DMS53 treated with DMSO at 0.1 percent for 48 hours (cell line): ENCODE results near the gene SLC30A4.
"Not testable (repeated sequence)": the region's sequence is repeated elsewhere in the genome, so short reads cannot be mapped to it uniquely, and the experiment has no call there.

Source experiments
- DNase-seq: peaks from one replicate; lab custom pipeline; 2025; ENCODE audit not compliant: unreplicated experiment; lab: John Stamatoyannopoulos, UW

SLC30A4 gene

GRCh38 chr15:45510758-45511280, 11.7 kb downstream of the SLC30A4 start:
- no peak for DNase-seq

GRCh38 chr15:45507143-45507542, 15.4 kb downstream of the SLC30A4 start:
- DNase-seq = not testable (repeated sequence)

GRCh38 chr15:45499426-45499825, 23.1 kb downstream of the SLC30A4 start:
- no peak for DNase-seq

DNA sequence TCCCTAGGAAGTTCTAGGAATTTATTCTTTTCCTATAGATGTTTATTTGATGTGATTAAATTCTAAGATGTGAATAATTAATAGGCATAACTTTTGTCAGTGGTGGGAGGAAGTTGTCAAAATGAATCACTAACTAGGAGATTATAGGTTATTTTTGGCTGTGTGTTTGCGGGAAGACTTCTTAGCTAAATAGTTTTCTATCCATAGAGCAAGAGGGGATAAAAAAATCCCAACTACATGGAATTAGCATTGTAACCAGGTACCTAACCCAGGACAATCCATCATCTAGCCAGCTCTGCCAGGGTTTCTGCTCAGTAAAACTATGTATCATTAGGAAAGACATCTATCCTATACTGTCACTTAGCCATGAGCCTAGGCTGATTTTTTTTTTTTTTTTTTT, 23.9 kb downstream of the SLC30A4 start:
- DNase-seq = no peak

- no peak for DNase-seq
These were observed 25.3 kb downstream of the SLC30A4 start for GRCh38 chr15:45497261-45497660.

DNA sequence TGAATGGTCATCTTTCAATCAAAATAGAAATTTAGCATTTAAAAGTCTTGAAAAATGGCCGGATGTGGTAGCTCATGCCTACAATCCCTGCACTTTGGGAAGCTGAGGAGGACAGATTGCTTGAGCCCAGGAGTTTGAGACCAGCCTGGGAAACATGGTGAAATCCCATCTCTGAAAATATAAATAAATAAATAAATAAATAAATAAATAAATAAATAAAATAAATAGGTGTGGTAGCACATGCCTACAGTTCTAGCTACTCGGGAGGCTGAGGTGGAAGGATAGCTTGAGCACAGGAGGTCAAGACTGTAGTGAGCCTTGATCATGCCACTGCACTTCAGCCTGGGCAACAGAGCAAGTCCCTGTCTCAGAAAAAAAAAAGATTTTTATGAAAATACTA, 25.9 kb downstream of the SLC30A4 start:
- no peak for DNase-seq

- DNase-seq = no peak
These were observed 27.0 kb downstream of the SLC30A4 start for GRCh38 chr15:45495588-45495987.

DNA sequence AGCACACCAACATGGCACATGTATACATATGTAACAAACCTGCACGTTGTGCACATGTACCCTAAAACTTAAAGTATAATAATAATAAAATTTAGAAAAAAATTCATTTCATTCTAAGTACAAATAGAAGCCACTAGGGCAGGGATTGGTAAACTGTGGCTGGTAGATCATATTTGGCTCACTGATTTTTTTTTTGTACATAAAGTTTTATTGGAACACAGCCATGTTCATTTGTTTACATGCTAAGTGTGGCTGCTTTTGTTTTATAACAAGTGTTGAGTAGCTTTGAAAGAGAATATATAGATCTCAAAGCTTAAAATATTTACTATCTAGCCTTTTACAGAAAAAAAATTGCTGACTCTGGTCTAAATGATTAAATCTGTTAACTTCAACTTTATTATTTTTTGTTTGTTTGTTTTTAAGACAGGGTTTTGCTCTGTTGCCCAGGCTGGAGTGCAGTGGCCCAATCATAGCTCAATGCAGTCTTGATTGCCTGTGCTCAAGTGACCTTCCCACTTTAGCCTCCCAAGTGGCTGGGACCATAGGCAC, 32.8 kb downstream of the SLC30A4 start:
- DNase-seq = no peak

- no peak for DNase-seq
These were observed 36.2 kb downstream of the SLC30A4 start for GRCh38 chr15:45486317-45486716.

DNA sequence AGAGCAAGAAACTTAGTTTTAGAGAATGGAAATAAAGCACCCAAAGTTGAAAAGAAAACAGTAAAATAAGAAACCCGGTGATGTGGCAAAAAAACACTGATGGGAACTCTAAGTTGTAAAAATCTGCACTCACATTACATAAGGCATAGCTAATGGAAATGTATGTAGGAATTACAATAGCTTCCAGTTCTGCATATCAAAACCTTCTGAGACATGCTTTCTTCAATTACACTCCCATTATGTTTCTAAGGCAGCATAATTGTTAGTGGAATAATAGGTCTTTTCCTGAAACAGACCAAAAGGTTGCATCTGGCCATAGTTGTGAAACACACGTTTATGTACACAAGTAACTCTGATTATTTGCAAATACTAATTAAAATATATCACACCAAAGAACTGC, 41.4 kb downstream of the SLC30A4 start:
- DNase-seq = no peak

- DNase-seq = no peak
These were observed 46.1 kb downstream of the SLC30A4 start for GRCh38 chr15:45476410-45476809.

GRCh38 chr15:45474799-45475198, 47.8 kb downstream of the SLC30A4 start:
- DNase-seq = no peak

DNA sequence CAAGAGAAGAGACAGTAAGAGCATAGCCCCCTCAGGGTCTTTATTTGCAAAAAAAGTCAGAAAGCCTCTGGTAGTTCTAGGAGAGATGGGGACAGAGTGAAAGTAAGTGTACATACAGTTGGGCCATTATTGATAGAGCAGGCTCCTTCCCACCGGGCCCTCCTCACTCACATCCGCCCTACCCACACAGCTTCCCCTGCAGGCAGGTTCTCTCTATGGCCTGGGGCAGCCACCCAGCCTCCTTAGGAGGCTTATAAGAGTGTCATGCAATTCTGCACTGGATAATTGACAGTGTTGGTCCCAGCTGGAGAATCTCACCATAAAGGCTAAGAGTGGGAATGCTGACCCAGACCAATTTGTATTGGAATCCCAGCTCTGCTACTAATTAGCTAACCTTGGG, 49.5 kb downstream of the SLC30A4 start:
- no peak for DNase-seq

GRCh38 chr15:45471151-45471550, 51.4 kb downstream of the SLC30A4 start:
- DNase-seq = no peak

GRCh38 chr15:45469441-45469840, 53.1 kb downstream of the SLC30A4 start:
- DNase-seq = no peak

GRCh38 chr15:45469027-45469426, 53.5 kb downstream of the SLC30A4 start:
- no peak for DNase-seq

DNA sequence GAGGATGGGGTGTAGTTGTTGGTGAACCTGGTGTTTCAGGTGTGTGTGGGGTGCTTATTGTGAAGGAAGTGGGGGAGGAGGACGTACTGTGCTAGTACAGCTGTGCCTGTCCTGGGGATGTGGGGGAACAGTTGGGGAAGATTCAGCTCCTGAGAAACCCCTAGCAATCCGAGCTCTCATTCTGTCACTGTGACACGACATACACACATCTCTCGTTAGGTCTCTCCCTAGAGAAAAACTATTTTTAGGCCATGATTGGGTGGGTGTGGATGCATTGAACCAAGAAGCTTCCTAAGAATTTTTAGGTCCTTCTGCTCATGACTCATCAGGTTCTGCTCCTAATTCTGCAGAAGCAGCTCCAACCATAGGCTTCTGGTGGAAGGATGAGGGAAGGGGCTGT, 54.3 kb downstream of the SLC30A4 start:
- DNase-seq = no peak

DNA sequence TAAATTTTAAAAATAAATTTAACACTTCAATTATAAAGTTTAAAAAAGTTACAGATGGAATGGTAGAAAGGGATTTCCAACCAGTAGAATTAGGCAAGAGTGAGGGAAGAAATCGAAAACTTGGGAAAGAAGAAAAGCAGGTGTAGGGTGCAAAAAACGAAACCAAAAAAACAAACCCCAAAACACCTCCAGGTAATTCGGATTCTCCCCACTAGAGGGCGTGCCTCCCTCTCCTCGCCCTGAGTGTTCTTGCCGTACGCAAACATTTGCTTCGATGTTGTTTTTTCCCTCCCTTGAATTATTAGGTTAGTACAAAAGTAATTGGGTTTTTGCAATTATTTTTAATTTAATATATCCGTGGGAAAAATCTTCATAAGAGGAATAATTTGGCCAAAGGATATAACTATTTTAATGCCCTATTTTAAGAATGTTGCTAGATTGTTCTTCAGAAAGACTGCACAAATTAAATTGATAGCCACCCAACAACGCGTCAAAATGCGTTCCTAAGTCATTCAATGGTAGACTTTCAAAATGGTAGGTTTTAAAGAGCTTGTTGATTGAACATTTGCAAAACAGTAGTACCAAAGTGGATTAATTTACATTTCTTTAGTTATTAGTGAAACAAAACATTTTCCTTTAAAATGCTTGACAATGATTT, 63.7 kb downstream of the SLC30A4 start:
- peak; percentile 3 for DNase-seq

GRCh38 chr15:45457641-45458539, 64.7 kb downstream of the SLC30A4 start:
- peak; percentile 64 for DNase-seq

GRCh38 chr15:45457220-45457619, 65.3 kb downstream of the SLC30A4 start:
- DNase-seq = no peak

GRCh38 chr15:45456212-45457106, 66.1 kb downstream of the SLC30A4 start:
- peak; percentile 51 for DNase-seq
